A673 (cell line): ENCODE results near the gene LAMP1.

Experiments
- CTCF ChIP-seq: fragments of 300-800, 200-600 bp; sonication (generic); conservative IDR thresholded peaks from 2 replicates; pipeline ENCODE4 v1.5.1; 2017; ENCODE audit warnings: low read depth, mild to moderate bottlenecking, antibody characterized with exemption, low read length, moderate library complexity, mixed read lengths
- EZH2 ChIP-seq: fragments of 200-600 bp; sonication (generic); IDR thresholded peaks from 2 replicates; pipeline ENCODE4 v1.6.1; 2017; ENCODE audit warnings: borderline replicate concordance, low read depth, mild to moderate bottlenecking, mixed read lengths, antibody characterized with exemption, low read length; ENCODE audit not compliant: poor library complexity, severe bottlenecking

GRCh38 chr13:113367771-113368170, 70.7 kb downstream of the LAMP1 start:
- TF ChIP-seq EZH2 (no peak), CTCF (no peak)
